HG03039 (cell line): ENCODE measurements around the gene LPCAT1.

Experiments
- ATAC-seq: cut with Tn5 transposase; IDR thresholded peaks from one replicate; pipeline ENCODE4 v1.9.1; 2021; ENCODE audit warnings: mild to moderate bottlenecking, moderate library complexity; ENCODE audit not compliant: unreplicated experiment

The LPCAT1 gene

DNA sequence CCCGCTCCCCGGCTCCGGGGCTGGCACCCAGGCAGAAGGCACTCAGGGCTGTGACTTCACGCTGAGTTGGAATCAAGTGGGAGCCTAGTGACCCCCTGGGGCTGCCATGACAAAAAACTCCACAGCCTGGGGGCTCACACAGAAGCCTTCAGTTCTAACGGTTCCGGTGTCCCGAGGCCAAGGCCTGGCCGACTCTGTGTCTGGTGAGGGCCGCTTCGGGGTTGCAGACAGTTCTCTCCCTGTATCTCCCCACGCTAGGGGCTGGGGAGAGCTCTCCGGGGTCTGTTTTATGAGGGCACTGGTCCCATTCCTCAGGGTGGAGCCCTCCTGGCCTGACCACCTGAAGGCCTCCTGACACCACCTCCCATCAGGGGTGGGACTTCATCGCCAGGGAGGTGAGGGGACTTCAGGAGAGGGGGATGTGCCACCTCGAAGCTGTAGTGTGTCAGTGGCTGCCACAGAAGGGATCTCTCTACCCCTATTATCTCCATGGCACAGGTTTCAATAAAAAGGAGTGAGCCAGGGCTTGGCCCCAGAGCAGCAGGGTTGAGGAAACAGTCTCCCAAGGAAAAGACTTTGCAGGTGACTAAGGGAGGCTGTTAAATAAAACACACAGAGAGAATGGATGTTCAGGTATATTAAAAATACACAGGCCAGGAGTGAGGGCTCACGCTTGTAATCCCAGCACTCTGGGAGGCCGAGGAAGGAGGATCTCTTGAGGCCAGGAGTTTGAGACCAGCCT is 77.0 kb downstream of the LPCAT1 start:
- no peak for ATAC-seq

DNA sequence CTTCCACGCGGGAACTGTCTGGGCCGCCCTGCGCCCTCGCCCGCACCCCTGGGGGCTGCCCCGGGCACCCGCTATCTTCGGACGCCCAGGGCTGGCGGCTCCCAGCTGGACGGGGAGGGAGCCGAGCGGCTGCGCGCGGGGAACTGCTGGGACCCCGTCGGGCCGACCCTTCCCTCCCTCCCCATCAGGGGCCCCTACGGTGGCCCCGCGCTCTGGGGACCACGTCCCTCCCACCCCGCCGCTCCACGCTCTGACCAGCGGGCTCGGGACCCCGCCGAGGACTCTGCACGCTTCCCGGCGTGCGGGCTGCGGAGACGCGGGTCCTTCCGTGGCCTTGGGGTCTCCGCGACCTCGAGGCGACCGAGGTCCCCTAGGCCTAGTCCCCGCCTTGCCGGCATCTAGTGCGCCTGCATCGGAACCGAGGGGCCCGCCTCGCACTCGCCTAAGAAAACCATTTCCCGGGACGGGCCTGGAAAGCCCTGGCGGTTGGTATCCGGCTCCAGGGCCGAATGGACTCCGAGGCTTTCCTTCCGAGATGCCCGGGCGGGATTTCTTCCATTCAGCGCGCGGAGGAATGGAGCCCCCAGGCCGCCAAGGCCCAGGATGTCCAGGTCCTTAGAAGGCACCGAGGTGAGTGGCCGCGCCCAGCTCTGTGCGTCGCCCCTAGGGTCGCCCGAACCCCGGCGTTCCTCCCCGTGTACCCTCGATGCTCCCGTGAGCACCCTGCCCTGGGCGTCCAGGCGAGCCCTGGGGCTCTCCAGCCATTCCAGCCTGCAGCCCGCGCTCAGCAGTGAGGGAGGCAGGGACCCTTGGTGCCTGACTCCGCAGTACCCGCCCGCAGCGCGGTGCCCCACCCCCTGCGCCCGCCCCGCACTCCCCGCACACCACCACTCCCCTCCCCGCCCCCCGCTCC is 77.8 kb downstream of the LPCAT1 start:
- no peak for ATAC-seq

GRCh38 chr5:1445313-1445688 is 78.5 kb downstream of the LPCAT1 start, which contains the start of gene SLC6A3:
Gene SLC6A3, minus strand, starts transcription at chr5:1445440. Its CDS starts 2,243 bp downstream, at chr5:1443197.
- ATAC-seq: no peak

- no peak for ATAC-seq
Observed at GRCh38 chr5:1444361-1445189, 79.2 kb downstream of the LPCAT1 start.

DNA sequence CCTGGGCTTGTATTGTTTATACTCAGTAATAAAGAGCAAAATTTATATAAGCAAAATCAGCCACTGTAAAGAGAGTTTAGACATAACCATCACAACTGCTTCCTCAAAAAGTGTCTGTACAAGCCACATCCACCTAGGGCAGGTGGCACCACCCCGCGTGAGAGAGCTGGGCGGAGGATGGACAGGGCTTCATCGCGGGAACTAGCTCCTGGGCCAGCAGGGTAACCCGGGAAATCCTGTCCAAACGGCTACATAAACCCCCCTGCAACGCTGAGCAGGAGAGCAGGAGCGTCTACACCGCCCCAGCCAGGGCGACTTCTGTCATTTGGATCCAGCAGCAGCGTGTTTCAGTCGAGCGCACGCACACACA is 79.8 kb downstream of the LPCAT1 start:
- ATAC-seq: no peak

- ATAC-seq: no peak
Observed at GRCh38 chr5:1443171-1443570, 80.6 kb downstream of the LPCAT1 start.

GRCh38 chr5:1442222-1443145 is 81.3 kb downstream of the LPCAT1 start:
- no peak for ATAC-seq

GRCh38 chr5:1441166-1441865 is 82.4 kb downstream of the LPCAT1 start:
- no peak for ATAC-seq

GRCh38 chr5:1440098-1440493 is 83.7 kb downstream of the LPCAT1 start:
- ATAC-seq: no peak

DNA sequence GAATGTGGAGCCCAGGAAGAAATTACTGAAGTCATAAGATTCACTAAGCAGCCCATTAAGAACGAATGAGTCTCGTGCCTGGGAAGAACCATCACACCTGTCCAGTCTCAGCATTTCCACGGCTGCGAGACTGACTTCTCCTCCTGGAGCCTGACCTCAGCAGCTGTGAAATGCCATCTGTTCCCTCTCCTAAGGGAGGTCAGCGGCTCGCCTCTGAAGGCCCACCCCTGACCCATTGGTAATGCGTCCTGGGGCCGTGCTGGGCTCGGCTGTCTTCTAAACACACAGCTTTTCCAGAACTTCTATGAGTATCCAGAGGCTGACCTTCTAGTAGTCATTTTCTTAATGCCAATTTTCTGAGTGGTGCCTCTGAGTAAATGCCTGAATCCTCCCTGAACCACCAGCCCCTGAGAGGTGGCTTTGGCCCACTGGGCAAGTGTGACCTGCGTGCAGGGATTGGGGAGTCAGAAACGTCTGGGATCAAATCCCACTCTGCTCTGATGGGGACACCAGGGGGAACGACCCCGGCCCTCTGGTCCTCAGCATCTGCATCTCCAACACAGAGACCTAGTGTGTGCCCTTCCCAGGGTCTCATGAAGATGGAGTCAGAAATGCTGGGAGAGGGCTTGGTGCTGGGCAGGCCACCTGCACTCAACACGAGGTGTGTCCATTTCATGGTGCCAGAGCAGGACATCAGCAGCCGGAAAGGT is 84.2 kb downstream of the LPCAT1 start:
- no peak for ATAC-seq

- ATAC-seq: no peak
Observed at GRCh38 chr5:1438871-1439270, 84.9 kb downstream of the LPCAT1 start.

- ATAC-seq: no peak
Observed at GRCh38 chr5:1437876-1438559, 85.7 kb downstream of the LPCAT1 start.

DNA sequence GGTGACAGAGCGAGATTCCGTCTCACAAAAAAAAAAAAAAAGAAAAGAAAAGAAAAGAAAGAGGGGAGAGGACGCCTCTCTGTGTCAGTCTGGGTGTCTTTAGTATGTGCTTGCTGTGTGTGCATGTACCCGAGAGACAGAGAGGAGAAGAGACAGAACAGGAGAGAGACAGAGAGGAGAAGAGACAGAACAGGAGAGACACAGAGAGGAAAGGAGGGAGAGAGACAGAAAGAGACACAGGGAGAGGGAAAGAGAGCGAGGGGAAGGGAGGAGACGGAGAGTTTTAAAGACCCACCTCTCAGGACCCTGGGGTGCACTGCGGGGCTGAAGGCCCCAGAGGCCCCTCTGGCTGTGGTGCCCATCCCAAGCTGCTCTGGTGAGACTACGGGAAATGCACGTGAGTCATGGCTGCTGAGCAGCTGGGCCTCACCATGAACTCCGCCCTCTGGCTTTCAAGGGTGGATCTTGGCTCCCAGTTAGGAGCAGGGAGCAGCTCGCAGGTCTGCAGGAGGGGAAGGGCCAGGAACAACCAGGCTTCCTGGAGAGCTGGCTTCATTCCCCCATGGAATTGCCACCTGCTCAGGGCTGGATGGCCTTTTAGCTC is 86.4 kb downstream of the LPCAT1 start:
- ATAC-seq: no peak

GRCh38 chr5:1436681-1437080 is 87.1 kb downstream of the LPCAT1 start:
- no peak for ATAC-seq

DNA sequence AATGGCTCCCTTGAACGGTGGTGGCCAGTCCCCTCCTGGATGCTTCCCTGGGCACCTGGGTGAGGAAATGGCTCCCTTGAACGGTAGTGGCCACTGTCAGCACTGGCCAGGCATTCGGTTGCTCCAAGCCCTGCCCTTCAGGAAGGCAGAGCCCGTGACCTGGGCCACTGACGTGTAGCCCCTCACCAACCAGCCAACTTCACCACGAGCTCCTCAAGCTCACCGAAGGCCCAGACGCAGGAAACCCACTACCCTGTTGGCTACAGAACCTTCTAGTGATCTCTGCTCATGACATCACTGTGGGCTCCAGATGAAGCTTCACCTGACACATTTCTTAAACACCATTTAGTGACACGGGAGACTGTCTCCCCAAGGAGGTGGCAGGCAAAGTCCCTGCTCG is 87.7 kb downstream of the LPCAT1 start:
- no peak for ATAC-seq

- no peak for ATAC-seq
Observed at GRCh38 chr5:1435369-1435768, 88.4 kb downstream of the LPCAT1 start.

GRCh38 chr5:1432296-1432695 is 91.5 kb downstream of the LPCAT1 start:
- ATAC-seq: no peak

GRCh38 chr5:1431896-1432295 is 91.9 kb downstream of the LPCAT1 start:
- no peak for ATAC-seq
